HG03565 (cell line): ENCODE measurements around the gene CEACAM5.
"Not testable (repeated sequence)": the region's sequence is repeated elsewhere in the genome, so short reads cannot be mapped to it uniquely, and the experiment has no call there.

ENCODE experiments used
- ATAC-seq: cut with Tn5 transposase; IDR thresholded peaks from one replicate; pipeline ENCODE4 v1.9.1; 2021; ENCODE audit warnings: mild to moderate bottlenecking, moderate library complexity; ENCODE audit not compliant: unreplicated experiment

The CEACAM5 gene

GRCh38 chr19:41739361-41739760 is 30.9 kb downstream of the CEACAM5 start:
- no peak for ATAC-seq

DNA sequence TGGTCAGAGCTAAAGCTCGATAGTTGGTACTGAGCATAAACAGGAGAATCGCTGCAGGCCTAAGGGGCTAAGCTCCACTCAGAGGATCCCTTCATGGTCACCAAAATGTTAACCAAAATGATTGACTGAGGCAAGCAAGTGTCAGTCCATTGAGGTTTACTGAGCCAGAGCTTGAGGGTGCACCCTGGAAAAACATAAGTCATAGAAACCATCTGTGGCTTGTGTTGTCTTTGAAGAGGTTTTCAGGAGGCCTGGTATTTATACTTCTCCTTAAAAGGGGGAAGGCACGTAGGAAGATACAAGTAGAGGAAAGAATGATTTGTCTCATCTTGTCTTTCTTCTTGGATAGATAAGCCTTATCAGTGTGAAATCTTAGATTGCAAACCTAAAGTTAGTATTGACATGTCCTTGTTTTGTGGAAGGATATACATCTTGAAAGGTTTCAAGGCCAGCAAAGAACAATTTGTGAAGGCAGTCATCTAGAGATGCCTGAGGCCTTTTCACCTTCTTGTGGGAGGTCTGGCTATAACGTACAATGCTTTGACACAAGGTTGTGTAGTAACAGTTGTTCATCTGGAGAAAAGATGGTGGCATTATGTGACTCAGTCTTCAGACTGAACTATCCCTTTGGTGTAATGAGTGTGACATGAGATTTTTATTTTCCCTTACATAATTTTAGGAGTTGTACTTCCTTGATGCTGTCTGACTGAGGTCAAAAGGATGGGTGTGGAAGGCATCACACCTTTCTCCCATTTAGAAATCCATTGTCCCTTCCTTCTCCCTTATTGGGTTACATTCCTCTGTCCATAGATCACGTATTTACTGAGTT is 32.2 kb downstream of the CEACAM5 start:
- no peak for ATAC-seq

DNA sequence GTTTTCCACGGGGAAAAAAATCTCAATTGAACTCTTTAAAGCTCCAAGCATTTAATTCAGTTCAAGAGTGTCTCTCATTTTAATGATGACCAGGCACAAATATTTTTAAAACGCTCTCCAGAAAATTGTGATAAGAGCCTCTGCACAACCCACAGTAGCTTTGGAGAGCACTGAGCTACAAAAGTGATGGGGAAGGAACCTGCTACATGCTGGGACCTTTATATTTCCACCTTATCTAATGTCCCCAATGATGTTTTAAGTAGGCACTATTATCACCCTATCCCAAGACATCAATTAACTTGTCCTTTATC is 32.8 kb downstream of the CEACAM5 start:
- ATAC-seq, result no peak

DNA sequence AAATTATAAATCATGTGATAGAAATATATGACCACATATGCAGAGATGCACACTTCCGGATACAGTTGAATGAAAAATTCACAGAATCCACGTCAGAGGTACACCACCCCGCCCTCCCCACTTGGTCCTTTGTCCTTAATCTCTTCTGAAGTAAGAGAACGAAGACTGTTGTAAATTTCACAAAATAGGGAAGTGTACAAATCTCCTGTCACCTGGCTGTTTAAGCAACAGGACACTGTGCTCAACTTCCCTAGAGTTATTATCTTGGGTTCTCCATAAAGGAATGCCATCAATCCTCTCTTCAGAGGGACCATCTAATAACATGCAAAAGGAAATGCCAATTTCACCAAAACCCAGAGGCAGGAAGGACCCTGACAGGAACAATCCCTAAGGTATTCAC is 36.4 kb downstream of the CEACAM5 start:
- ATAC-seq, result no peak

- ATAC-seq, result no peak
Measured at GRCh38 chr19:41745756-41746155, 37.3 kb downstream of the CEACAM5 start.

- no peak for ATAC-seq
Measured at GRCh38 chr19:41746593-41747227, 38.3 kb downstream of the CEACAM5 start.

GRCh38 chr19:41748012-41748411 is 39.6 kb downstream of the CEACAM5 start:
- ATAC-seq, result no peak

DNA sequence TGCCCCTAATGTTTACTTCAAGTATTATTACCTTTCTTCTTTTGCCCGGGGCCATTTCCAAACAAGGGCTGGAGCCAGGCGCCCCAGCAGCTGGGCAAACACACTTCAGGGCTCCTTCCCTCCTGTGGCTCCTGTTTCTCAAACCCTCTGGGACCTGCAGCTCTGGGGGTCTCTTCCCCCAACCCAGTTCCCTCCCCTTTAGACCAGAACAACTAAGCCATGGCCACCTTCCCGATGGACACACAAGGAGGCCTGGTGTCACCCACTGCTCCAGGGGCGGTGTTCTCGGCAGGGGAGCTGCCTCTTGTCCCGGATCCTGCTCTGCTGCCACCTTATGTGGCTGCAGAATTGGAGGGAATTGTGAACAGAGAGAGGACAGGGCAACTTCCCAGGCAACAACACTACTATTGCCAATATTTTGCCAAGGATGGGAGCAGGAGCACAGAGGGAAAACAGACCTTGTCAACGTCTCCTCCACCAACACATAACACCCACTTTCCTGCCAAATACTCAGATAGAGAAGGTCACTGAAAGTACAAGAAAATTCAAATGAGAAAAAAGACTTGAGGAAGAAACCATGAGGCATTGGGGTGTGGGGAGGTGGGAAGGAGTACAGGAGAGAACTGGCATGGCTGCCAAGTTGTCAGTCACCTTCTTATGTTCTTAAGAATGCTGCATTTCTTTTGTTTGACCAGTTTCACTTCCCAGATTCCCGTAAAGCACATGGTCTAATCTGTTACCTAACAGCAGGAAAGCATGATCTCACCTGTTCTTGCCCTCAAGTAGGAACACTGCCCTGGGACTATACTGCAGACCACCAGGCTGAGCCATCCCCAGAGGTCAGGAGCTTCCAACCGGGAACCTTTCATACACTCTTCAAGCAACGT is 42.1 kb downstream of the CEACAM5 start:
- ATAC-seq, result not testable (repeated sequence)

DNA sequence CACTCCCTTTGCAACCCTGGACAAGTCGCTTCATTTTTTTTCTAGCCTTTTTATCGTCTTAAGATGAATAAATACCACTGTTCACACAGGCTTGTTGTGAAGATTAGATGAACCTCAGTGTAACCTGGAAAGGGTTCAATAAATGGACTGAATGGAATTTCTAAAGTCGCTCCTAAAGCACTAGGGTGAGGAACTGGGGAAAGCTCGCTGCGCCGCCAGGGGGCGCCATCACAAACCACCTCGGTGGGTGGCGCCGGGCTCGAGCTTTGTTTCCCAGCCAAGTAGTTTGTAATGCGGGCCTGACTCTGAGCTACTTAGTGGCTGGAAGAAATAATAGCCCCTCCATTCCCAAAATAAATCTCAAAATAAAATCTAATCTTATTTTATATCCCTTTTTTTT is 44.7 kb downstream of the CEACAM5 start:
- no peak for ATAC-seq

- no peak for ATAC-seq
Measured at GRCh38 chr19:41753936-41754529, 45.6 kb downstream of the CEACAM5 start.

- no peak for ATAC-seq
Measured at GRCh38 chr19:41755328-41755913, 47.0 kb downstream of the CEACAM5 start, which contains the start of gene CEACAM6. Gene CEACAM6, plus strand, starts transcription at chr19:41755530. Its CDS starts 109 bp downstream, at chr19:41755639.

- no peak for ATAC-seq
Measured at GRCh38 chr19:41758846-41759245, 50.4 kb downstream of the CEACAM5 start.

DNA sequence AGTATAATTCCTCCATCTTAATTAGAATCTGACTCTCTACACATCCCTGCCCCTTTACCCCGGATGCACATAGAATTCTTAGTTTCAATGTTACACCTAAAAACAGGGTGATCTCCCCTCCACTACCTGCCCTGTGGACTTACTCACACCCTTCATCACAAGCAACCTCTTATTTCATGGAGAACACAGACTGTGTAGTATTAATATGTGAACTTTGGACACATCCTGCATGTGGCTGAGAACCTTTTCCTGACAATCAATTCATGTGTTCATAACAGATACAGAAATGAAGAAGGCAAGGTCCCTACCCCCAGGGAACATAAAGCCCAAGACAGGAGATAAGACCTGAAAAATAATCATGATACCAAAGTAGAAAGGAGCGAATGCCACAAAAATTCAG is 58.7 kb downstream of the CEACAM5 start:
- no peak for ATAC-seq

GRCh38 chr19:41768105-41768504 is 59.7 kb downstream of the CEACAM5 start:
- ATAC-seq, result not testable (repeated sequence)

- ATAC-seq, result no peak
Measured at GRCh38 chr19:41769608-41770007, 61.2 kb downstream of the CEACAM5 start.

GRCh38 chr19:41771410-41771809 is 63.0 kb downstream of the CEACAM5 start:
- no peak for ATAC-seq

DNA sequence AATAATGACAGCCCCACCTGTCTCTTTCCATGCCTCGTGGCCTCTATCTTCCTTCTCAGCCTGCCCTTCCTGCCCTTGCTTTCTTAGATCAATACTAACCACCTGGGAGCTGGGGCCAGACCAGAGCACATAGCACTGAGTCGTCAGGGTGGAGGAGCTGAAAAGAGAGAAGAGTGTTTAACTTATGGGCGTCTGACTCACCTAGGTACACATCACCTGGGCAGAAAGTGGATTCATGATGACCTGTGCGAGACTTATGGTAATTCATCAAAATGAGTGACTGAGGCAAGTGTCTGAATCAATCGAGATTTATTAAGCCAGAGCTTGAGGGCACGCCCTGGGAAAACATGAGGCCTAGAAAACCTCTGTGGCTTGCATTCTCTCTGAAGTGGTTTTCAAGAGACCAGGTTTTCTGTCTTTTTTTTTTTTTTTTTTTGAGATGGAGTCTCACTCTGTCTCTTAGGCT is 66.1 kb downstream of the CEACAM5 start:
- no peak for ATAC-seq

- ATAC-seq, result no peak
Measured at GRCh38 chr19:41776700-41777099, 68.3 kb downstream of the CEACAM5 start.
